Vagina (tissue), 2 donors: ENCODE data around the gene ARL6IP6.

Experiments used
- POLR2AphosphoS5 ChIP-seq, 2 donors: sonication (generic); formaldehyde crosslinking; IDR thresholded peaks; one replicate each; pipeline ENCODE4 v1.9.0; 2017; ENCODE audit warnings: antibody characterized with exemption in 2 of 2, mild to moderate bottlenecking in 2 of 2, low read depth in 1 of 2; ENCODE audit not compliant: insufficient read depth in 1 of 2
- TF ChIP-seq, protein P1 (sequence below), 3 experiments: fragments of 450-650 bp in 2 of 3; fragments of 200-600 bp in 1 of 3; sonication (generic) in 1 of 3; IDR thresholded peaks; one replicate each; pipeline ENCODE4 v1.5.1; 2017 to 2019; ENCODE audit warnings: antibody characterized with exemption in 3 of 3, mild to moderate bottlenecking in 2 of 3, moderate library complexity in 2 of 3

GRCh38 chr2:152715112-152715511 lies 3.3 kb upstream of the ARL6IP6 start:
- TF ChIP-seq, protein P1, sequence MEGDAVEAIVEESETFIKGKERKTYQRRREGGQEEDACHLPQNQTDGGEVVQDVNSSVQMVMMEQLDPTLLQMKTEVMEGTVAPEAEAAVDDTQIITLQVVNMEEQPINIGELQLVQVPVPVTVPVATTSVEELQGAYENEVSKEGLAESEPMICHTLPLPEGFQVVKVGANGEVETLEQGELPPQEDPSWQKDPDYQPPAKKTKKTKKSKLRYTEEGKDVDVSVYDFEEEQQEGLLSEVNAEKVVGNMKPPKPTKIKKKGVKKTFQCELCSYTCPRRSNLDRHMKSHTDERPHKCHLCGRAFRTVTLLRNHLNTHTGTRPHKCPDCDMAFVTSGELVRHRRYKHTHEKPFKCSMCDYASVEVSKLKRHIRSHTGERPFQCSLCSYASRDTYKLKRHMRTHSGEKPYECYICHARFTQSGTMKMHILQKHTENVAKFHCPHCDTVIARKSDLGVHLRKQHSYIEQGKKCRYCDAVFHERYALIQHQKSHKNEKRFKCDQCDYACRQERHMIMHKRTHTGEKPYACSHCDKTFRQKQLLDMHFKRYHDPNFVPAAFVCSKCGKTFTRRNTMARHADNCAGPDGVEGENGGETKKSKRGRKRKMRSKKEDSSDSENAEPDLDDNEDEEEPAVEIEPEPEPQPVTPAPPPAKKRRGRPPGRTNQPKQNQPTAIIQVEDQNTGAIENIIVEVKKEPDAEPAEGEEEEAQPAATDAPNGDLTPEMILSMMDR (IDR thresholded peaks at IDR 0.05): no peak
- TF ChIP-seq POLR2AphosphoS5 (IDR thresholded peaks at IDR 0.05; ENCODE audit: insufficient read depth in 1 of 2, low read depth in 1 of 2): no peak
